SU-DHL-6 (cell line): ENCODE data around the gene CTF1.

Source experiments
- H2AFZ ChIP-seq: fragments of 200-600 bp; sonication (generic); 2 replicates; pipeline ENCODE4 v1.6.1; 2014; ENCODE audit warnings: low read depth, mild to moderate bottlenecking, moderate library complexity, mixed read lengths, antibody characterized with exemption, low read length; ENCODE audit not compliant: severe bottlenecking
- H3F3A ChIP-seq: fragments of 200-600 bp; shearing (Covaris generic); 2 replicates; pipeline ENCODE4 v1.6.0; 2016; ENCODE audit warnings: antibody characterized with exemption, mild to moderate bottlenecking; ENCODE audit not compliant: insufficient read depth
- H3K27ac ChIP-seq: fragments of 200-600 bp; sonication (generic); 2 replicates; pipeline ENCODE4 v1.5.1; 2016; ENCODE audit warnings: low read depth, mild to moderate bottlenecking, low read length, moderate library complexity, mixed read lengths
- H3K27me3 ChIP-seq: fragments of 200-600 bp; sonication (generic), shearing (Covaris generic); 2 replicates; pipeline ENCODE4 v1.6.0; 2014; ENCODE audit warnings: mild to moderate bottlenecking, low read length
- H3K36me3 ChIP-seq: fragments of 200-600 bp; sonication (generic); 2 replicates; pipeline ENCODE4 v1.6.1; 2014; ENCODE audit warnings: mild to moderate bottlenecking, low read length, mixed read lengths
- H3K4me2 ChIP-seq: fragments of 300-600, 200-600 bp; shearing (Covaris generic), sonication (generic); 2 replicates; pipeline ENCODE4 v1.6.0; 2014; ENCODE audit warnings: low read length, low read depth, mild to moderate bottlenecking; ENCODE audit not compliant: poor library complexity, severe bottlenecking
- H3K4me3 ChIP-seq: fragments of 200-600 bp; sonication (generic); 2 replicates; pipeline ENCODE4 v1.5.1; 2014; ENCODE audit warnings: antibody characterized with exemption, low read length, mild to moderate bottlenecking, mixed read lengths; ENCODE audit not compliant: insufficient read depth, poor library complexity, severe bottlenecking
- H3K79me2 ChIP-seq: fragments of 200-600 bp; sonication (generic); 2 replicates; pipeline ENCODE4 v1.6.1; 2014; ENCODE audit warnings: mild to moderate bottlenecking, low read length, moderate library complexity; ENCODE audit not compliant: insufficient read depth
- H3K9ac ChIP-seq: fragments of 200-600 bp; sonication (generic); 2 replicates; pipeline ENCODE4 v1.7.0; 2014; ENCODE audit warnings: mild to moderate bottlenecking, low read length
- H3K9me2 ChIP-seq: fragments of 200-600 bp; sonication (generic); replicated peaks from 2 replicates; pipeline ENCODE4 v1.6.1; 2014; ENCODE audit warnings: low read length; ENCODE audit not compliant: insufficient read depth
- H3K9me3 ChIP-seq: fragments of 200-600 bp; sonication (generic); 2 replicates; pipeline ENCODE4 v1.6.1; 2014; ENCODE audit warnings: low read length, mixed read lengths; ENCODE audit not compliant: insufficient read depth
- H4K20me1 ChIP-seq: fragments of 200-600 bp; sonication (generic); 2 replicates; pipeline ENCODE4 v1.6.1; 2014; ENCODE audit warnings: low read depth, mild to moderate bottlenecking, antibody characterized with exemption, low read length, moderate library complexity, mixed read lengths
- EZH2phosphoT487 ChIP-seq: fragments of 200-600 bp; sonication (generic), shearing (Covaris generic); conservative IDR thresholded peaks from 2 replicates; pipeline ENCODE4 v1.6.1; 2018; ENCODE audit warnings: mild to moderate bottlenecking, antibody characterized with exemption, low read length, moderate library complexity, mixed read lengths
- TF ChIP-seq, protein P1 (sequence below): fragments of 200-600 bp; sonication (generic); IDR thresholded peaks from one replicate; pipeline ENCODE4 v1.5.1; 2017; ENCODE audit warnings: antibody characterized with exemption, mild to moderate bottlenecking, low read length, moderate library complexity; ENCODE audit not compliant: insufficient read depth, poor library complexity, severe bottlenecking

CTF1 gene

GRCh38 chr16:30874244-30874820 is 22.1 kb upstream of the CTF1 start:
- Histone ChIP-seq H3K4me2 (peak overlapping the region; percentile 95), H3K27ac (no peak overlapping the region), H3K9me2 (no peaks in the 10 kb centered on the region), H3K36me3 (no peaks in the 10 kb centered on the region), H3K79me2 (0 out of 2 replicates have a peak, but pooled peaks cover 4% of the 10 kb centered on the region), H3K9ac (peak overlapping the region; percentile 92), H4K20me1 (no peaks in the 10 kb centered on the region), H3K4me3 (peak overlapping the region; percentile 91), H3K9me3 (no peaks in the 10 kb centered on the region), H2AFZ (peak overlapping the region; percentile 67), H3F3A (peaks cover 5% of the 10 kb centered on the region; the same call in 1 of the 2 replicates), H3K27me3 (no peaks in the 10 kb centered on the region)
- TF ChIP-seq, protein P1, sequence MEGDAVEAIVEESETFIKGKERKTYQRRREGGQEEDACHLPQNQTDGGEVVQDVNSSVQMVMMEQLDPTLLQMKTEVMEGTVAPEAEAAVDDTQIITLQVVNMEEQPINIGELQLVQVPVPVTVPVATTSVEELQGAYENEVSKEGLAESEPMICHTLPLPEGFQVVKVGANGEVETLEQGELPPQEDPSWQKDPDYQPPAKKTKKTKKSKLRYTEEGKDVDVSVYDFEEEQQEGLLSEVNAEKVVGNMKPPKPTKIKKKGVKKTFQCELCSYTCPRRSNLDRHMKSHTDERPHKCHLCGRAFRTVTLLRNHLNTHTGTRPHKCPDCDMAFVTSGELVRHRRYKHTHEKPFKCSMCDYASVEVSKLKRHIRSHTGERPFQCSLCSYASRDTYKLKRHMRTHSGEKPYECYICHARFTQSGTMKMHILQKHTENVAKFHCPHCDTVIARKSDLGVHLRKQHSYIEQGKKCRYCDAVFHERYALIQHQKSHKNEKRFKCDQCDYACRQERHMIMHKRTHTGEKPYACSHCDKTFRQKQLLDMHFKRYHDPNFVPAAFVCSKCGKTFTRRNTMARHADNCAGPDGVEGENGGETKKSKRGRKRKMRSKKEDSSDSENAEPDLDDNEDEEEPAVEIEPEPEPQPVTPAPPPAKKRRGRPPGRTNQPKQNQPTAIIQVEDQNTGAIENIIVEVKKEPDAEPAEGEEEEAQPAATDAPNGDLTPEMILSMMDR, result no peak
- no peak for TF ChIP-seq EZH2phosphoT487

- Histone ChIP-seq H3K27me3 (no peaks in the 10 kb centered on the region), H3K4me3 (peak overlapping the region; percentile 91), H4K20me1 (no peaks in the 10 kb centered on the region), H3K4me2 (peak overlapping the region; percentile 95), H3K79me2 (0 out of 2 replicates have a peak, but pooled peaks cover 4% of the 10 kb centered on the region), H3K27ac (peak overlapping the region; percentile 64), H3K9me2 (no peaks in the 10 kb centered on the region), H3K9ac (peak overlapping the region; percentile 92), H2AFZ (peak overlapping the region; percentile 67), H3F3A (peaks cover 5% of the 10 kb centered on the region; the same call in 1 of the 2 replicates), H3K9me3 (no peaks in the 10 kb centered on the region), H3K36me3 (no peaks in the 10 kb centered on the region)
- TF ChIP-seq EZH2phosphoT487, result no peak
- TF ChIP-seq, protein P1, result no peak
These were observed 21.3 kb upstream of the CTF1 start for GRCh38 chr16:30874821-30875717.

GRCh38 chr16:30875871-30876801 is 20.3 kb upstream of the CTF1 start:
- Histone ChIP-seq H3K4me2 (peak overlapping the region; percentile 95), H3F3A (peaks cover 5% of the 10 kb centered on the region; the same call in 1 of the 2 replicates), H3K79me2 (0 out of 2 replicates have a peak, but pooled peaks cover 4% of the 10 kb centered on the region), H3K36me3 (no peaks in the 10 kb centered on the region), H3K9me2 (no peaks in the 10 kb centered on the region), H3K9ac (peak overlapping the region; percentile 92), H3K4me3 (peak overlapping the region; percentile 91), H3K9me3 (no peaks in the 10 kb centered on the region), H4K20me1 (no peaks in the 10 kb centered on the region), H3K27ac (peak overlapping the region; percentile 47), H2AFZ (peak overlapping the region; percentile 67), H3K27me3 (no peaks in the 10 kb centered on the region)
- no peak for TF ChIP-seq EZH2phosphoT487
